Measurements from ENCODE around the gene GET4.

Gene GET4

GRCh38 chr7:886626-887487, 10.5 kb downstream of the GET4 start:
- DNase-seq (ENCODE audit: low read depth), result no peak

GRCh38 chr7:887488-887820, 11.1 kb downstream of the GET4 start:
- DNase-seq (ENCODE audit: low read depth), result no peak

- DNase-seq (ENCODE audit: low read depth), result no peak
These were observed 12.0 kb downstream of the GET4 start for GRCh38 chr7:888081-889024.

GRCh38 chr7:889025-889390, 12.7 kb downstream of the GET4 start:
- no peak for DNase-seq (ENCODE audit: low read depth)

- DNase-seq (ENCODE audit: low read depth), result no peak
These were observed 13.0 kb downstream of the GET4 start for GRCh38 chr7:889391-889790.

GRCh38 chr7:890868-891267, 14.5 kb downstream of the GET4 start:
- no peak for DNase-seq (ENCODE audit: low read depth)

GRCh38 chr7:891291-891690, 14.9 kb downstream of the GET4 start:
- DNase-seq (ENCODE audit: low read depth), result no peak

GRCh38 chr7:891805-892204, 15.5 kb downstream of the GET4 start:
- no peak for DNase-seq (ENCODE audit: low read depth)

GRCh38 chr7:892648-893593, 16.6 kb downstream of the GET4 start:
- DNase-seq (ENCODE audit: low read depth), result no peak

- no peak for DNase-seq (ENCODE audit: low read depth)
These were observed 17.3 kb downstream of the GET4 start for GRCh38 chr7:893686-894085.

- DNase-seq (ENCODE audit: low read depth), result no peak
These were observed 18.0 kb downstream of the GET4 start for GRCh38 chr7:894164-894867.

- DNase-seq (ENCODE audit: low read depth), result no peak
These were observed 18.6 kb downstream of the GET4 start for GRCh38 chr7:894927-895450.

- DNase-seq (ENCODE audit: low read depth), result no peak
These were observed 19.2 kb downstream of the GET4 start for GRCh38 chr7:895451-896052.

GRCh38 chr7:896346-897075, 20.2 kb downstream of the GET4 start:
- DNase-seq (ENCODE audit: low read depth), result no peak

- DNase-seq (ENCODE audit: low read depth), result no peak
These were observed 20.7 kb downstream of the GET4 start for GRCh38 chr7:897086-897485.

- no peak for DNase-seq (ENCODE audit: low read depth)
These were observed 21.5 kb downstream of the GET4 start for GRCh38 chr7:897771-898376.

- DNase-seq (ENCODE audit: low read depth), result no peak
These were observed 22.1 kb downstream of the GET4 start for GRCh38 chr7:898460-898854.

- DNase-seq (ENCODE audit: low read depth), result no peak
These were observed 22.7 kb downstream of the GET4 start for GRCh38 chr7:898855-899681.

GRCh38 chr7:899806-900205, 23.5 kb downstream of the GET4 start:
- no peak for DNase-seq (ENCODE audit: low read depth)
